Left forelimb (tissue), 1 donor: Measurements from ENCODE around the gene EIF4E1B.

ENCODE experiments used
- DNase-seq: peaks from one replicate; pipeline ENCODE4 v3.0.0-alpha.2; 2018; ENCODE audit warnings: low spot score

EIF4E1B gene

GRCh38 chr5:176664479-176664878, 34.0 kb downstream of the EIF4E1B start:
- DNase-seq = no peak

DNA sequence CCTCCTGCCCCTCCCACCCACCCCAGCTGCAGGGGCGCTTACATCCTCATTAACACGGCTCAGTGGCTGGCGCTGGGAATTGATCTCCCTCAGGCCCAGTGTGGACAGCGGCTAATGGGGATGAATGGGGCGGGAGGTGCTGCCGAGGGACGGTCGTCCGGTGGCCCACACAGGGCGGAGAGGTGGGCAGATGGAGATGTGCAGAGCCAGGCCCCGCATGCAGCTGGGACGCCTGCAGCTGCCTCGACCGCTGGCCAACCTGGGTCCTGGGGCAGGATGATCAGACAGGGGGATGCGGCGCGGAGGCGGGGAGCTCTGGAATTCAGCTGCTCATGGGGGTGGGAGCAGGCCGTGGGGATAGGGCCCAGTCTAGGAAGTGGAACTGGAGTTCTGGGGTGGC, 34.4 kb downstream of the EIF4E1B start:
- no peak for DNase-seq

GRCh38 chr5:176665517-176665916, 35.0 kb downstream of the EIF4E1B start:
- no peak for DNase-seq

DNA sequence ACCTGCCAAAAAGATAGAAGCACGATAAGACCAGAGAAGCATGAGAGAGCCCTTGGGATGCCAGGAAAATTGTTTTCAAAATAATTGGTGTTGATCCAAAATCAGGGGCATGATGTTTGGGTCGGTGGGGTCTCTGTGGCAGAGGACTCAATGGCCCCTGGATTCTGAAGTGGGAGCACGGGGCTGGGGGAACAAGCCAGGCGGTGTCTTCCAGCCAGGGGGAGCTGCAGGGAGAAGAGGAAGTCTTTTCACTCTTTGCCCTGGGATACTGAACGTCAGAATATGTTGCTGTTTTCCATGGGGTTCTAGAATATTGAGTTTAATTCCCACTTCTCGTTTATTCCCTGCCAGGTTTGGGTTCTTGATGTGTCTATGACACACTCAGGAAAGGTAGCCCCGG, 37.2 kb downstream of the EIF4E1B start:
- no peak for DNase-seq

- no peak for DNase-seq
These were observed 40.0 kb downstream of the EIF4E1B start for GRCh38 chr5:176670449-176670848.

GRCh38 chr5:176671399-176671798, 40.9 kb downstream of the EIF4E1B start:
- no peak for DNase-seq

DNA sequence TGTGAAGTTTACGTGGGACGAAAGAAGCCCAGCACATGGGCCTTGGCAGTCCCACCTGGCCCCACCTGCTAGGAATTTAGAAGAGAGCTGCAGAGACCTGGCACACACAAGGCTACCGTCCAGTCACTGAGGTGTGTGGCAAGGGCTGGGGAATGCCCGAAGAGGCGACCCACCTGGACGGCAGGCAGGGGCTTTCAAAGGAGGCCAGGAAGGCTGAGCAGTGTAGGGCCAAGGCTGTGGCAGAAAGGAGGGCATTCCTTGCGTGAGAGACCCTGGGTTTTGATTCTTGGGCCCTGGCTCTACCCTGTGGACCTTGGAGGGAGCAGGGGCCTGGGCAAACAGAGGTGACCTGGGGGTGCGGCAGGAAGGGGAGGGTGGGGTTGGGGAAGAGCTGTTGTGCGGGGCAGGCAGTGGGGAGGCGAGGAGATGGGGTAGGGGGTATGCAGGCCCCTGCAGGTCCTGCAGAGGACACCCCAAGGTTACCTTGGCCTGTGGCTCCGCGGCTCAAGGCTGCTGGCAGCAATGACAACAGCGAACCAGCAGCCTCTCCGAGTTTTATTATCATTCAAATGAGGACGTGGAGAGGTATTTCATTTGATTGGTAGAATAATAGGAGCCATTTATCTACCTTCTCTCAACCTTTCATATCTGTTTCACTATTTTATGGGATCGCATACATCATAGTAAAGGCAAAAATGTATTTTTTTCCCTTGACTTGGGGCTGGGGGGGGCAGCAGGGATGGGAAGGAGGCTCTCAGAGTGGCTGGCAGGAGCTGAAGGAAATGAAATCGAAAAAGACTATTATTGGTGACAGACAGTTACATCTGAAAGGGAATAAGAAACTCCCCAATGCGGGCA, 41.6 kb downstream of the EIF4E1B start:
- no peak for DNase-seq

- no peak for DNase-seq
These were observed 43.4 kb downstream of the EIF4E1B start for GRCh38 chr5:176673651-176674583.

- no peak for DNase-seq
These were observed 44.3 kb downstream of the EIF4E1B start for GRCh38 chr5:176674799-176675198.

DNA sequence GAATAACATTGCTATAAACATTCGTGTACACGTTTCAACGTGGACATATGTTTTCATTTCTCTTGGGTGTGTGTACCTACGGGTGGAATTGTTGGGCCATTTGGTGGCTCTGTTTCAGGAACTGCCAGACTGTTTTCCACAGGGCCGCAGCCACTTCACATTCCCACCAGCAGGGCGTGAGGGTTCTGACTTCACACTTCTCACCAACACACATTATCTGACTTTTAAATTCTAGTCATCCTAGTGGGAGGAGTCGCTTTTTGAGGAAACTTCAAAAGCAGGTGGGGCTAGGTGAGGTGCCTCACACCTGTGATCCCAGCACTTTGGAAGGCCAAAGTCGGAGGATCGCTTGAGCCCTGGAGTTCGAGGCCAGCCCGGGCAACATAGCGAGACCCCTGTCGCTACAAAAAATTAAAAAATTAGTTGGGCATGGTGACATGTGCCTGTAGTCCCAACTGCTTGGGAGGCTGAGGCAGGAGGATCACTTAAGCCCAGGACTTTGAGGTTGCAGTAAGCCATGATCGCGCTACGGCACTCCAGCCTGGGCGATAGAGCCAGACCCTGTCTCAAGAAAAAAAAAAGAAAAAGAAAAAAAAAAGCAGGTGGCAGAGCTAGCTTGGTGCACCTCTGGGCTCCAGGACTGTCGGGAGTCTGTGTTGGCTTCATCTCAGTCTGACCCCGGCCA, 45.3 kb downstream of the EIF4E1B start:
- no peak for DNase-seq

- DNase-seq = no peak
These were observed 45.9 kb downstream of the EIF4E1B start for GRCh38 chr5:176676361-176676824.

- no peak for DNase-seq
These were observed 46.9 kb downstream of the EIF4E1B start for GRCh38 chr5:176677209-176677939.

GRCh38 chr5:176678584-176678983, 48.1 kb downstream of the EIF4E1B start:
- DNase-seq = no peak

- DNase-seq = no peak
These were observed 49.1 kb downstream of the EIF4E1B start for GRCh38 chr5:176679365-176680225.

DNA sequence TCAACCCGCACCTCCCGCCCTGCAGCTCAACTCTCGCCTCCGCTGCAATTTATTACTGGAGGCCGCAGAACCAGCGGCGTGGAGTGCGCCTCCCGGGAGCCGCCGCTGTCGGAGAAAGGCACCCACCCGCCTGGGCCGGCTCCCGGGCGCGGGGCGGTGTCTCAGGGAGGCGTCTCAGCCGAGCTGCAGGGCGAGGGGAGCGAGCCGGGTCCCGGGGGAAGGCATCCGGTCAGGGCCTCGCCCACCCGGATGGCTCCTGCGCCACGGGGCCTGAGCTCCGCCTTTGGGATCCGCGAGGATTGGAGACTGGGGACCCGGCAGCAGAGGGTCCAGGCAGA, 49.7 kb downstream of the EIF4E1B start:
- DNase-seq = no peak

DNA sequence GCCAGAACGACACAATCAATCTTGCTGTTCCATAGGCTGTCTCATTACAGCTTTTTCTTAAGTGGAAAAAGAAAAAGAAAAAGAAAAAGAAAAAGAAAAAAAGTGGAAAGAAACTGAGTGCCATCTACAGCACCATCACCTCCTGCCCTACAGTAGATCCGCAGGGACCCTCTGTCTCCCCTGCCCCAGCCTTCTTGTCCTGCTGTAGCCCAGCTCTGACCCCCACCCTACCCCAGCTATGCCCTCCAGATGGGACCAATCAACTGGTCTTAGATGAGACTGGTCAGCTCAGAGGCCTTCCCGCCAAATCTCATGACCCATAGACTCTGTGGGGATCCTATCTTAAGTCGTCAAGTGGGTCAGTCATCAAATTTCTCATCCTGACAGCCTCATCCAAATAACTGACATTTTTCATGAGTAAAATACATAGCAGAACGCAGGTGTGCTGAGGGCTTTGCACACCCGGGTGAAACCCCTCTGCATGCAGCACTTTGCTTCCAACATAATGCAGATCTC, 51.6 kb downstream of the EIF4E1B start:
- no peak for DNase-seq

DNA sequence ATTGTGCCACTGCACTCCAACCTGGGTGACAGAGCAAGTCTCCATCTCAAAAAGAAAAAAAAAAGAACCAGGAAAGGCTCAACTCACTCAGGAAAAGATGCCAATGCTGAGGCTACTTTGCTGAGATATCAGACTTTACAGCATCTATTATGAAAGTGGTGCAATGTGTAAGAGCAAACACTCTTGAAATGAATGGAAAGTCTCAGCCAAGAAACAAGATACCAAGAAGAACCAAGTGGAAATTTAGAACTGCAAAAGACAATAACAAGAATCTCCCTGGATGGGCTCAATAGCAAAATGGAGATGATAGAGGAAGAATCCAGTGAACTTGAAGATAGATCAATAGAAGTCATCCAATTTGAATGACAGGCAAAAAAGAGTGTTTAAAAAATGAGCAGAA, 54.5 kb downstream of the EIF4E1B start:
- DNase-seq = no peak

GRCh38 chr5:176687247-176687646, 56.8 kb downstream of the EIF4E1B start:
- no peak for DNase-seq

DNA sequence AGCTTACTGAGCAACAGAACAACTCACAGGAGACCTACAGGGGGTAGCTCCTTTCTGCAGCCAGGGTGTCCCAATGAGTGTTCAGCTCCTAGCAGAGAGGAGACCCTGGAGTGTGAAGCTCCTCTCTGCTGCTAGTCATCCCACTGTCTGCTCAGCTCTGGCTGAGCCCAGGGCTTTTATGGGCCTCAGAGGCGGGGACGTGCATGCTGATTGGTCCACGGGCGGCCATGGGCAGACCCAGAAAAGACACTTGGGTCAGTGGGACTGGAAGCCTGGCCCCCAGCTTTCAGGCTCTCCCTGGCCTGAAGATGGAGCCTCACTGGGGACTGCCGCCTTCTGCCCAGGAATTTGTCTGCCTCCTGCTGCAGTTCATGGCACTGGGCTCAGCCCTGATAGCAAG, 57.4 kb downstream of the EIF4E1B start:
- DNase-seq = no peak

DNA sequence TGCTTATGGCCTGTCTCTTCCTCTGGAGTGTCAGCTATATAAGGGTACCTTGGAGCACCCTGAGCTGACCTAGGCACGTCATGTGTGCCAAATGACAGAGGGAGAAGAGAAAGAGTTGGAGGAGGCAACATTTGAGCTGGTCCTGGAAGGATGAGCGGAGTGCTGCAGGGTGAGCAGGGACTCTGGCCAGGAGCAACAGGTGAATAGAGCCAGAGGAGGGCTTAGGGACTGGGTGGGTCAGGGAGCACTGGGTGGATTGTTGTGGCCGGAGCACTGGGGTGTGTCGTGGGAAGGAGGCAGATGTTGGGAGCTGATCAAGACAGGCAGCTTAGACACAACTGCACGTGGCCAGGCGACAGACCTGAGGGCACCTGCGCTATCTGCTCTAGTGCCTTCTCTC, 60.4 kb downstream of the EIF4E1B start:
- no peak for DNase-seq

GRCh38 chr5:176691524-176691923, 61.0 kb downstream of the EIF4E1B start:
- DNase-seq = no peak
